GM18499 (cell line): ENCODE measurements around the gene C10orf105.

Experiments
- ATAC-seq: cut with Tn5 transposase; IDR thresholded peaks from one replicate; pipeline ENCODE4 v1.9.1; 2021; ENCODE audit warnings: moderate number of reproducible peaks; ENCODE audit not compliant: insufficient read depth, unreplicated experiment

Gene C10orf105, protein sequence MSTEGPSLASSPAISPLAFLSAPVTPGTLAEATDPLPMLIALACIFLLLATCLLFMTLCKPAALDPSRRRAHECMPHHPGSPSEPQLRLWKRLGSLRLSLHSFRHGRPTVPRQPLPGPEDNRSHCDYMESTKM

DNA sequence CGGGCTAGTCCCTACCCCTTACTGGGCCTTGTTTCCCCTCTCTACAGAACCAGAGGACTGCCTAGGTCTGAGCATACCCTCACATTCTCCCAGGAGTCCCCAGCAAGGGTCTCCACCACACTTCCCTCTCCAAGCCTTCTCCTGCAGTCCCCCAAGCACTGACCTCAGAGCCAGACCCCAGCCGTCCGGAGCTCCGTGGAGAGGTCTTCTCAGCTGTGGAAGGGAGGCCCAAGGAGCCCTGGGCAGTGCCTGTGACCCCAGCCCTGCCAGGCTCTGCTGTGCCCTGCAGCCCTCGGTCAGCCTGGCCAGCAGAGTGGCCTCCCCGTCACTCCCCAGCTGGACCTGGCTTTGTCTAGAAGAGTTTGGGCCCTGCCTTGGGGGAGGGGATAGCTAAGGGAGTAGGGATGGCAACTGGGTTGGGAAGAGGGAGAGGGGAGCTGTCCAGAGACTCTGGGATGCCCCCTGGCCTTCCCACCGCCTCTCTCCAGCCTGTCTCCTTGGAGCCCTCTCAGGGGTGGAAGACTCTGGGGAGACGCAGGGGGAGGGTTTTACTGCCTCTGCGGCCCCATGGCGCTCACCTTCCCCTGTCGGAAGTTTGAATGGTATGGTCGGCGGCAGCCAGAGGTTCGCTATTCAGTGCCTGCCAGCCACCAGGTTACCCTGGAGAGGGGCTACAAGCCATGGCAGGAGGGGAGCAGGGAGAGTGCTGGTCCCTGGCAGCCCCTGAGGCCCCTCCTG is at the start of gene C10orf105:
TSS of gene C10orf105 (minus strand) at position 315 of the 738 bp plus-strand sequence. CDS start 3,441 bp downstream, outside the sequence.
- no peak for ATAC-seq

DNA sequence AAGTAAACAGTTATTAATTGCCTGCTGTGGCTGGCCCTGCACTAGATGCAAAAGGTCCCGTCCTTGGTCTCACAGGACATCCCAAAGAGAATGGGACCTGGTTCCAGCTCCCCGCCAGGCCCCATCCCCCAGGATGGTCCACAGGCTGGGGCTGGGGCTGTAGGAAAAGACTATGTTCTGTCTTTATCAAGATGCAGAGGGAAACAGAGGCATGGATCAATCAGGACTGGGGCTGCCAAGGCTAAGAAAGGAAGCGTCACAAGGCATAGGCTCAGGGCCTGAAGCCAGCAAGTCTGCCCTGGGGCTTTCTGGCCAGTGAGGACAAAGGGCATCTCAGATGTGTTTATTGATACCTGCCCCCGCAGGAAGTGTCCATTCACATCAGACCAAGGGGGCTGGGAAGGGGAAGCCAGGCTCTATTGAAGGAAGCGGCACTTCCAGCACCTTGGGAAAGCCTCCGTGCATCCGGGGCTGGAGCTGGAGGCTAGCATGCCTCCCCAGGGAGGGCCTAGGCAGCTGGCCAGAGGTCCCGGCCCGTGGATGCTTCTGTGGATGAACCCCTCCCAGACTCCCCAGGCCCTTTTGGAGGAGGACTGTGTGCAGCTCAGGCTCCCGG is 48.0 kb upstream of the C10orf105 start:
- ATAC-seq: no peak

DNA sequence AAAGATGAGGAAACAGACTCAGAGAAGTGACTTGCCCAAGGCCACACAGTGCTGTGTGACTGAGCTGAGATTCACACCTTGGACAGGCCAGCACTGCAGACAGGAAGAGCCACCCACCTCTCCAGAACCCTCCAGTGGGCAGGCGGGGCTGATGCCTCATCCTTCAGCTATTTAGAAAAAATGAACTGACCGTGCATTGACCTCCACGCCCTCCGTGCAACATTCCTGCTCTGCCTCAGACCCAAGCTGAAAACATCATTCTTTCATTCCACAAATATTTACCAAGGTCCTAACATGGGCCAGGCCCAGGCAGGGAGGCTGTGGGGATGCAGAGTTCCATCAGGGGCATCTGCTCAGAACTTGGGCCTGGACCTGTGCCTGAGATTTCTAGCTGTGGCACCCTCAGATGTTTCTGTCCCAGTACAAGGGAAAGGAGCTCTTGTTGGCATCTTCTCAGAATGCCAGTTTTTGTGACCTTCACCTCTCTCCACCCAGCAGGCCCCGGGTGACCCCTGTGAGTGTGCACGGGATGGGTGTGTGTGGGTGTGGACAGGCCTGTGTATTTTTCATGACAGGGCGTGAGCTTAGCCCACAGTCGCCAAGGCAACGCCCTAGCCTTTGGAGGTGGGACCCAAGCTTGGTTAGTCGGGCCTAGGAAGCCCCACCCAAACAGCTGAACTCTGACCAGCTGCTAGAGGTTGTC is 47.3 kb upstream of the C10orf105 start:
- ATAC-seq: no peak

DNA sequence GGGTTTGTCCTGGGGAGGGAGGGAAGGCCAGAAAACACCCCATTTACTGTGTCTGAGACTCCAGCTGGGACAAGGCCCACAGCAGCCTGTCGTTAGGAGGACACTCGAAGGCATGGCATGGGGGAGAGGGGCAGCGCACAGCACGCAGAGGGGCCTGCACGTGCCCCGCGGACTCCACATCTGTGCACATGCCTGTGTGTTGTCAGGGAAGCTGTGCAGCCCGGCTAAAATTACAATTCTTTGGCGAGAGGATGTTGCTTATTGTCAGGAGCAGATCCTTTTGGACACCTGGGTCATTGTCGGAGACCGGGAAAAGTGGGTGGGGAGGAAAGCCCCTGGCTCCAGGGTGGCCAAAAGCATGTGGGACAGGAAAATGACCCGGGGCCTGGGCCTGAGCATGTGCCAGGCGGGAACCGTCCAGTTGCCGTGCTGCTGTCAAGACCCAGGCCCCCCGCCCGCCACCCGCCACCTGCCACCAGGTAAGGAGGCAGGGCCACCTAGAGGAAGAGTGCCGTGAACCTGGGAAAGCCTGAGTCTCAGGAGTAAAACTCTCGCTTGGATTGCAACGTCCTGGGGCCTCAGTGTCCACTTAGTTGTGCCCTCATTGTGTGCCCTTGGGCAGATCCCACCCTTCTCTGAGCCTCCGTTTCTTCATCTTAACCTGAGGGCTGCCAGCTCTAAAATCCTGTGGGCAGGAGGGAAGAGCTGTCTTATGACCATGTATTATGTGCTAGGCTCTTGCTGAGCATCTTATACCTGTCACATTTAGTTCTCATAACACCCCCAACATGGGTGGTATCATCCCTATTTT is 46.5 kb upstream of the C10orf105 start:
- no peak for ATAC-seq

DNA sequence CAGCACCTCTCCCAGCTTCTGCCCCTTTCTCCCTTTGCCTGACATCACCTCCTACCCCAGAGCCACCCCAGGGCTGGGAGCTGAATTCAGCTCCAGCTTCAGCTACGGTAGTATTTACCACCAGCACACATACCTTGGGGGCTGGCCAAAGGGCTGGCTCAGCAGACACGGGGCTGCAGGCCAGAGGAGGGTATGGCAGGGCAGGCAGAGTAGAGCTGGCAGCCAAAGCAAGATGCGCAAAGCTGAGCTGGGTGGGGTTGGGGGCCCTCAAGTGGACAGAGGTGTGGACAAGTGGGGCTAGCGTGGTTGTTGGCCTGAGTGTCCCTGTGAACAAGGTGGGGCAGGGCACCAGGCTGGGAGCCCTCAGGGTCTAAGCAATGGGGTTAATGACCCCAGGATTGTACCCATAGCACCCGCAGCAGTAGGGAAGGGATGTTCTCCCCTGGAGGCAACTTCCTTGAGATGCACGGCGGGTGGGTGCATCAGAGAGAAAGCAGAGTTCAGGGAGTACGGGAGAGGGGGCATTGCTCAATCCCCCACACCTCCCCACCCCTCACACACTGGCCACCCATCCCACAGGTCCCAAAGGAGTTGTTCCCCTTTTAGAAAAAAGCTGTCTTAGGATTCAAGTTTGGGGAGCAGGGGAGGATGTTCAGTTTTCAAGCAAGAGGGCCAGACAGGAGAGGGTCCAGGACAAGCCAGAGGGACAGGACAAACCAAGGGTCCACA is 45.8 kb upstream of the C10orf105 start:
- no peak for ATAC-seq

DNA sequence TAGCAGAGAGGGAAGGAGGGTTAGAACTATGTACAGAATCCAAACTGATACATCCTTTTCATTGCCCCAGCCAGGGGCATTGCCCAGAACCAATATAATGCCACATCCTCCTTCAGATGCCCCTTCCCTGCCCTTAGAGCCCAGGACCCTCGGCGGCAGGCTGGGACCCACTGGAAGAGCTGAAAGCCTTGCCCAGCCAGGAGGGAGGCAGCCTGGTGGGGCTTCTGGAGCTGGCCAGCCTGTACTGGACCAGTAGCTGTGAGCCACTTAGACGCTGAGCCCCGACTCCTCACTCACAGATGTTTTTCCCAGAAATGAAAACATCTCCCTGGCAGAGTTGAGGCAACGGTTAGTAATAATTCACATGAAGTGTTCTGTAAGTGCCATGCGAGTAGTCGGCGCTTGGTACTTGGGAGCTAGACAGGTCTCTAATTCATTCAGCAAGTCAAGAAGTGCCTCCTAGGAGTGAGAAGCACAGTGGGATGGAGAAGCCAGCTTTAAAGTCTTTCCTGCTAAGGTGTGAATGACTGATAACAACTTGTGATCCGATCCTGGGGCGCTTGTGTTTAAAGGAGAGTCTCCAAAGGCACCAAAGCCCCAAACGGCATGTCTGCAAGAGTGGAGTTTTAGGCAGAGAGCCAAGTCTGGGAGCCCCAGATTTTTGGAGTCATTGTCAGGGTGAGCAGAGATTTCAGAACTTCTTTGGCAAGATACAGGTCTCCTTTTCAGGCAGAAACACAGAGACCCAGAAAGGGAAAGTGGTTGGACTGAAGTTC is 44.0 kb upstream of the C10orf105 start:
- no peak for ATAC-seq

DNA sequence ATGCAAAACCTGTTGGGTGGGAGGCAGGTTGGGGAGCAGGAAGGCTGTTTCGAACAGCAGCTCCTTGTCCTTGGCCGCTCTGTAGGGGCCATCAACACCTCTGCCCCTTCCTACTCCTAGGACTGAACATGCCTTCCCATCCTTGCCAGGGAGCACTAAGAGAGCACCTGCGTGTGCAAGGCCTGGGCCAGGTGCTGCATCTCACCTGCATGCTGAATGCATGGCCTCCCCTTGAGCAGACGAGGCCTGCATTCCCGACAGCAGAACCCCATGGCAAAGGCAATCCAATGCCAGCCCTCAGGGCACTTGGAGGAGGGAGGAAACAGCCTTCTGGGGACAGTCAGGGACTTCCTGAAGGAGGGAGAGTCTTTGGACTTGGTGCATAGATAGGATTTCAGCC is 42.7 kb upstream of the C10orf105 start:
- no peak for ATAC-seq

DNA sequence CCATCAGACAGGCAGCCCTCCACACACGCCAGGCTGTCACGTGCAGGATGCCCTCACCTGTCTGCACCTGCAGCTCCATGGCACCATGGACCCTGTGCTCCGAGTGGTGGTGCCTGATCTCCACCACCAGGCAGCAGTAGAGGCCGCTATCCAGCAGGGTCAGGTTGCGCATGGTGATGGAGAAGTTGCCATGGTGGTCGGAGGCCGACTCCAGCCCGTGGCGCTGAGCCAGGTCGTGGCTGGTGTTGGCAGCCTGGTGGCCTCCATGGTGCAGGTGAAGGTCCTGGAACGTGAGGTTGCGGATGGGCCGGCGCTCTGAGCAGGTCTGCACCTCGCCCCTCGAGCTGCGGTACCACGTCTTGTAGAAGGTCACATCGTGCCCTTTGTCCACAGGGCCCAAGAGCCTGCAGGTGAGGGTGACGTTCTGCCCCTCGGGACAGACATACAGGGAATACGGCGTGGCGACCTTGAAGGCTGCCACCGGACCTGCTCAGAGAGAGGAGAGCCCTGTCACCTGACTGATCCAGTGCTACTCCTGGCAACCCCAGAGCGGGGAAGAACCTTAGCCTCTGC is 42.0 kb upstream of the C10orf105 start:
- no peak for ATAC-seq

DNA sequence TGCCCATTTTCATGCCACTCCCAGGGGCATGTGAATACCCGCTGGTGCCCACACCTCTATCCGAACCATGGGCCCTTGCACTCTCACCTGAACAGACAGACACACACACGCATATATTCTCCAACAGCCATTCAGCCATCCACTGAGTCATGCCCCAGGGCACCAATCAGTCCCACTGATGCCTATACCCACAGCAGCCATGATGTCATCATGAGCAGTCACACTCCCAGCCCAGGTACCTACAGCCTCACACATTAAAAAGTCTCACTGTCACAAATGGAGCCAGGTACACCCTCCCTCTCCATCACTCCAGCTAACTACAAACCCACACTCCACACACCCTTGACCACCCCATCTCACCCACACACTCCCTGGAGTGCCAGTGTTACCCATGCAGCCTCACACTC is 41.5 kb upstream of the C10orf105 start:
- no peak for ATAC-seq

DNA sequence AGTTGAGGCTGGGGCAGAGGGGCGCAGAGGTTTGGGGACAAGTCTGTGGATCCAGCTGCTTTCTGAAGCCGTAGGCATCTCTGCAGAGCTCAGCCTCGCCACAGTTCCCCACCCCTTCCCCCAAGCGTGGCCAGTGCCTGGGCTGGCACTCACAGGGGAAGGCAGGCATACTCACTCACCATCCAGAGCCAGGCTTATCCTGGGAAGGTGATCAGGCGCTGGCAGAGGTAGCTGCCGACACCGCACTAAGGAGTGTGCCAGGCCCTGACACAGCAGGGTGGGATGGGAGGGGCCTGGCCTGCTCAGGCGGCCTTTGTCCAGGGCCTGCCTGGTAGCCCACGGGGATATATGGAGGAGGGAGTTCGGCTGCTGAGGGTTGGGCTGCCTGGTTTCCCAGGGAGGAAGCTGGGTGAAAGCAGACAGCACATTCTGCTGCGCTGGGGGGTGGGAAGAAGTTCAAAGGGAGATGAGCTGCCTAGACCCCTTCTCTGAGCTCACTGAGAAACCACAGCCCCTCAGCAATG is 37.9 kb upstream of the C10orf105 start:
- ATAC-seq: no peak

DNA sequence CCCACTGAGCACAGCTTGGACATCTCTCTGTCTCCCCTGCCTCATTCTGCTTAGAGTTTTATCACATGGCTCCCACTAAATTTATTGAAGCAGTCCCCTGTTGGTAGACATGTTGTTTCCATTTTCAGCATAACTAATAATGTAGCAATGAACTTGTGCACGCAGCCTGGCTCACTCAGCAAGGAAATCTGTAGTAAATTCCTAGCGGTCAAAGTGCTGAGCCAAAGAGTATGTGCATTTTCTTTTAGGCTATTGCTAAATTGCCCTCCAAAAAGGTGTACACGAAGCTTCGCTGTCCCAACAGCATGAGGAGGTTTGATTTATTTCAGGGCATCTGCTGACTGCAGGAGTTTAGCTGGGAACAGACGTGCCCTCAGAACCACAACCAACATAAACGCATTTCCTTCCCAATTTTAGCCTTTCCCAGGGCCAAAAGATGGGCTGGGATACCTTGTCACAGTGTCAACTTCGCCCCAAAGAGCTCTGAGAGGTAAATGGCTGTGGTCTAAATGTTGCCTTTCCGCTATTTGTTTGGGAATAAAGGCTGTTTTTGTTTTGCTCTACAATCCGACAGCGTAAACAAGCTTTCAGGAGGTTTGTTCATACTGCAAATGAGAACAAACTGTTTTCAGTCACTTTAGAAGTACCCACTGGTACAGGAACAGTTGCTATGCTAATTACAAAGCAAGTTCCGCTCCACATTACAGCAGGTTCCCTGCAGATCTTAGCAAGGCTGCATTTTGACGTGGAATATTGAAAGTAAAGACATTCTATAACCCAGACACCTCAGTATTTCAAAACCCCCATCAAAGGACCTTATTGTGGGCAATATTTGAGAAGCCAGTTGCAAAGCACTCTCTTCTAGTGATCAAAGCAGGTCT is 37.0 kb upstream of the C10orf105 start:
- ATAC-seq: no peak

DNA sequence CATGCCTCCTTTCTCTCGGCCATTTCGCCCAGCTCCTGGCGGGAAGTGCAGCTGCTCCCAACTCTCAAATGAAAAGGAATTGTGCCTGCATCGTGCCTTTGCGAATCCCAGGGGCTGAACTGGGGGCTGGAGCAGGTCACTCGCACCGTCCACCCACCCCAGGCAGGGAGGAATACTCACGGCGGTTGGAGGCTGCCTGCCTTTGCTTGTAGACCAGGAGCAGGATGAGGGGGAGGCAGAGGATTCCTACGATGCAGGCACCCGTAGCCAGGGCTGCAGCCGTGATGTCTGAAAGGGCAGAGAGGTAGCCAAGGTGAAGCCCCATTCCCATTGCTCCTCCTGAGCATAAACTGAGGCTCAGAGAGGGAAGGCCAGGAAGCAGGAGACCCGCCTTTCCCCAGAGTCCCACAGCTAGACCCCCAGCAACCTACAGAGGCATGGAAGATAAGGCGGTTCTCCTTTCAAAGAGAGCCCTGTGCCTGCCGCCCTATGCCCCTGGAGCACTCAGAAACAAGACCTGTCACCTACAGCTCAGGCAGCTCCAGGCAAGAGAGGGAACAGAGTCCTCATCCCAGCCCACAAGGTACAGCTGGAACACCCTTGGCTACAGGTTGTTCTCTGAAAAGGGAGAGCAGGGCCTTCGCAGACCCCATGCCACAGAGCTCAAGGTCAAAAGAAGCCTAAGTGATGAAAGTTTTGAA is 35.8 kb upstream of the C10orf105 start:
- no peak for ATAC-seq

DNA sequence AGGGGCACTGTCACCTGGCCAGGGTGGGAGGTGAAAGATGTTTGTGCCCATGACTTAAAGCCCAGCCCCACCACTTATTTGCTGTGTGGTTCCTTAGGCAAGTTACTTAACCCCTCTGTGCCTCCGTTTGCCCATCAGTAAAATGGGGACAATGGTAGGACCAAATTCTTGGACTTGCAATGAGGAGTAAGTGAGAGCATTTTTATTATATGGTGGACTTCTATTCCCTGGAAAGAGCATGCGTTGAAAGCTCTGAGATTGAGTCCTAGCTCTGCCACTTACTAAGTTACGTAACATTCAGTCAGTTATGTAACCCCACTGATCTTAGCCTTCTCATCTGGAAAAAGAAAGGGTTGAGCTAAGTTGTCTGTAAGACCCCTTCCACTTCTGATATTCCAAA is 35.0 kb upstream of the C10orf105 start:
- no peak for ATAC-seq

DNA sequence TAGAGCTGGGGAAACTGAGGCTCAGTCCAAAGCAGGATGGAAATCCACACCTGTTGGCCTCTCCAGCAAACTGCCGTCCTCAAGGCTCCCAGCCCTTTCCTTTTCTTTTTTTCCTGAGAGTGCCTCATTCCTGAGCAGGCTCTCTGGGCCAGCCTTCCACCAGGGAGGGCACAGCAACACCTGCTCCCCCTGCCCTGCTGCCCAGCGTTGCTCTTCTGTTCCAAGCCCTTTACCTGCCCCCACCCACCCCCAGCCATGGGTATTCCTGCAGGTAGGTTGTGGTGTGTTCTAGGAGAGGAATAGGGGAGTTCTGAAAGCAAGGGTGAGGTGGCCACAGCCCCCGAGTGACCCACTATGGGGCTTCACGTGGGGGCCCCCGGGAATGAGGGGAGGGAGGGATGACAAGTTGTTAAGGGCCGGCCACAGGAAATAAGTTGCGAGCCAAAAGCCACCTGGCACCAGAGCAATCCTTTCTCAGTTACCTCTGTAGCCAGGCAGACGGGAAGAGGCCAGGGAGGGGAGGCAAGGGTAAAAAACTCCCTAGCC is 34.5 kb upstream of the C10orf105 start:
- ATAC-seq: no peak

DNA sequence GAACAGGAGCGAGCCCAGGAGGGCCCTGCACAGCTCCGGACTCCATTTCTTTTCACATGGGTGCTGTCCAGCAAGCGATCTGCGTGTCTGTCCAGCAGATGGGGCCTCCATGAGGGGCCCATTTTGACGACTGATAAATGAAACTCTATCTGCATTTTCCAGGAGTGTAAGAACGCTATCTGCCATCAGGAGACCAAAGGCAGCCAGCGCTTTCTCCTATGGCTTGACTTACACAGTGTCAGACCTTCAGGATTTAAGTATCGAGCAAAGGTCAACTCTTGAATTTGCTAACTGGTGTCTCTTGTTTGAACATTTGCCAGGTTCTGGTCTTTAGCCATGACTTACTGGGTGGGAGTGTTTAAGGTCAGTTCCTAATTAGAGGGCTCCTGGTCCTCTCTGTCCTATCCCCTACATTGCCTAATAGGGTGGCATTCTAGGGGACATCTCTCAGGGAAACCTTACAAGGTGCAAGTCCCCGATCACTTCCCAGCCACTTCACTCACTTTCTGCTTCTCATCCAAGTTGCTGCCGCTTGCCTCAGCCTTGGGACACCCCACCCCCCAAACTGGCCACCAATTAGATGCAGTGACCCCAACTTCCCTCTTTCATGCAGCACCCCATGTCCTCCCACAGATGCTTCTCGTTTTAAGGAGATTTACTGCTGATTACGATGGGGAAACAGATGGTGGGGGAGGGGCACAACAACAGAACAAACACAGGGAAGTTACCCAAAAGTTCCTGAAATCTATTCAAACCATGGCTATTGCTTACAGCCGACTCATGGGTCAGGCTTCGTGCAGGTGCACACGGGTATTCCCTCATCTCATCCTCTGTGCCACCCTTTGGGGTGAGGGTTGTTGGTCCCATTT is 33.7 kb upstream of the C10orf105 start:
- ATAC-seq: no peak
